Activated CD4-positive, alpha-beta T cell treated with anti-CD3 and anti-CD28 coated beads, Interleukin-10, Interleukin-2, amounts not matched to agents 100 ng/mL and 50 ng/mL, durations not matched to agents 16 hours and 8 hours (primary cell): Measurements from ENCODE around the gene EXOC4.
A peak's percentile ranks its signal among the peaks of the same experiment; 100 is the strongest.

Source experiments
- DNase-seq: peaks from one replicate; pipeline ENCODE4 v3.0.0-alpha.2; 2020

EXOC4 gene

GRCh38 chr7:133807624-133808492, 555.0 kb downstream of the EXOC4 start:
- no peak for DNase-seq

GRCh38 chr7:133808493-133808866, 555.6 kb downstream of the EXOC4 start:
- DNase-seq: no peak

- no peak for DNase-seq
These were observed 560.0 kb downstream of the EXOC4 start for GRCh38 chr7:133812877-133813276.

GRCh38 chr7:133815611-133816210, 562.8 kb downstream of the EXOC4 start:
- no peak for DNase-seq

GRCh38 chr7:133819695-133820094, 566.8 kb downstream of the EXOC4 start:
- no peak for DNase-seq

- no peak for DNase-seq
These were observed 567.7 kb downstream of the EXOC4 start for GRCh38 chr7:133820584-133820983.

- DNase-seq: no peak
These were observed 568.3 kb downstream of the EXOC4 start for GRCh38 chr7:133821171-133821570.

GRCh38 chr7:133822001-133822641, 569.2 kb downstream of the EXOC4 start:
- DNase-seq: no peak

GRCh38 chr7:133822868-133823552, 570.1 kb downstream of the EXOC4 start:
- DNase-seq: no peak

GRCh38 chr7:133824132-133824531, 571.3 kb downstream of the EXOC4 start:
- no peak for DNase-seq

GRCh38 chr7:133827707-133828623, 575.1 kb downstream of the EXOC4 start:
- DNase-seq: peak; percentile 14

- DNase-seq: no peak
These were observed 576.0 kb downstream of the EXOC4 start for GRCh38 chr7:133828906-133829305.

- no peak for DNase-seq
These were observed 576.5 kb downstream of the EXOC4 start for GRCh38 chr7:133829336-133829897.

- no peak for DNase-seq
These were observed 577.2 kb downstream of the EXOC4 start for GRCh38 chr7:133830081-133830480.

- no peak for DNase-seq
These were observed 583.8 kb downstream of the EXOC4 start for GRCh38 chr7:133836666-133837065.

- DNase-seq: no peak
These were observed 584.3 kb downstream of the EXOC4 start for GRCh38 chr7:133837224-133837623.

- DNase-seq: no peak
These were observed 586.2 kb downstream of the EXOC4 start for GRCh38 chr7:133839121-133839520.

GRCh38 chr7:133843341-133843740, 590.5 kb downstream of the EXOC4 start:
- DNase-seq: no peak

GRCh38 chr7:133845005-133845404, 592.1 kb downstream of the EXOC4 start:
- DNase-seq: no peak

- DNase-seq: no peak
These were observed 593.5 kb downstream of the EXOC4 start for GRCh38 chr7:133846203-133846945.
